Mesendoderm (in vitro differentiated cells): ENCODE results near the gene BMPER.

ENCODE experiments used
- DNase-seq: peaks from one replicate; pipeline ENCODE4 v3.0.0; 2013
- H2AK5ac ChIP-seq: 2 replicates; pipeline ENCODE4 v1.6.1; 2013; ENCODE audit warnings: low read length, inconsistent platforms
- H2BK120ac ChIP-seq: 2 replicates; pipeline ENCODE4 v1.6.1; 2013; ENCODE audit warnings: low read depth, mild to moderate bottlenecking, low read length, moderate library complexity, mixed read lengths
- H2BK15ac ChIP-seq: replicated peaks from 2 replicates; pipeline ENCODE4 v1.6.1; 2013; ENCODE audit warnings: low read depth, mild to moderate bottlenecking, moderate library complexity
- H2BK5ac ChIP-seq: 2 replicates; pipeline ENCODE4 v1.6.1; 2013; ENCODE audit warnings: low read length, inconsistent platforms
- H3K18ac ChIP-seq: 2 replicates; pipeline ENCODE4 v1.6.1; 2013; ENCODE audit warnings: mild to moderate bottlenecking, low read length, mixed read lengths
- H3K23ac ChIP-seq: one replicate; pipeline ENCODE4 v1.6.1; 2013; ENCODE audit warnings: low read length
- H3K27ac ChIP-seq: 2 replicates; pipeline ENCODE4 v1.5.1; 2013; ENCODE audit warnings: low read depth, mild to moderate bottlenecking, inconsistent platforms, low read length, moderate library complexity
- H3K27me3 ChIP-seq: 2 replicates; pipeline ENCODE4 v1.6.1; 2013; ENCODE audit warnings: low read length, control low read depth, mild to moderate bottlenecking, inconsistent platforms; ENCODE audit not compliant: insufficient read depth, poor library complexity
- H3K36me3 ChIP-seq: 2 replicates; pipeline ENCODE4 v1.6.1; 2013; ENCODE audit warnings: low read length, inconsistent platforms; ENCODE audit not compliant: control insufficient read depth, insufficient read depth
- H3K4ac ChIP-seq: one replicate; pipeline ENCODE4 v1.6.1; 2013; ENCODE audit warnings: low read depth, mild to moderate bottlenecking, low read length, moderate library complexity
- H3K4me1 ChIP-seq: 2 replicates; pipeline ENCODE4 v1.6.1; 2013; ENCODE audit warnings: low read depth, low read length, inconsistent platforms; ENCODE audit not compliant: control insufficient read depth
- H3K4me2 ChIP-seq: 2 replicates; pipeline ENCODE4 v1.6.1; 2013; ENCODE audit warnings: low read length
- H3K4me3 ChIP-seq: 2 replicates; pipeline ENCODE4 v1.5.1; 2013; ENCODE audit warnings: mild to moderate bottlenecking, low read length
- H3K56ac ChIP-seq: one replicate; pipeline ENCODE4 v1.6.1; 2013; ENCODE audit warnings: low read length
- H3K79me1 ChIP-seq: 2 replicates; pipeline ENCODE4 v1.6.1; 2013; ENCODE audit warnings: low read length, inconsistent platforms
- H3K79me2 ChIP-seq: 2 replicates; pipeline ENCODE4 v1.6.1; 2013; ENCODE audit warnings: mild to moderate bottlenecking, low read length; ENCODE audit not compliant: control insufficient read depth, insufficient read depth
- H3K9ac ChIP-seq: 2 replicates; pipeline ENCODE4 v1.6.1; 2013; ENCODE audit warnings: low read length, inconsistent platforms
- H4K5ac ChIP-seq: one replicate; pipeline ENCODE4 v1.6.1; 2013; ENCODE audit warnings: low read length
- H4K8ac ChIP-seq: one replicate; pipeline ENCODE4 v1.6.1; 2013; ENCODE audit warnings: low read depth, mild to moderate bottlenecking, control low read depth, low read length, moderate library complexity
- WGBS: extraction: QIAGEN DNeasy Blood & Tissue Kit; methylation state at CpG from one replicate; pipeline ENCODE4 v1.1.7; 2013; ENCODE audit warnings: low lambda C conversion rate, missing lambda C conversion rate; ENCODE audit not compliant: insufficient coverage; ENCODE audit errors: extremely low coverage; 5-methylcytosine and 5-hydroxymethylcytosine counted together

BMPER gene

DNA sequence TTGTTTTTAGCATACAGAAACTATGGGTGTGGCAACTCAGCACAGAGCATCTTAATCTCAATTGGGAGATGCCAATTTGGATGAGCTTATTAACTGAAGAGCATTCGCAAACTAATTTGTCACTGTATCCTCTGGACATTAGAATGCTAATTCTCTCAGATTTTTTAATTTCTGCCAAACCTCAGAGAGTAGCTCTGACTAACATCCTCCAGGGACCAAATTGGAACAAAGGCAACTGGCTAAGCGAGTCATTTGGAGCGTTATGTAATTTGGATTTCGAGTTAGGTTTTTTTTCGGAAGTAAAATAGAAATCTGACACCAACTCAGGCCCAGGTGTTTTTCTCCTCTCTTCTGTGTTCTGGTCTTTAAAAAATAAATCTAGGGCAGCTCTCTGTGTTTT lies 201.9 kb downstream of the BMPER start:
- H3K79me2 ChIP-seq, result no peaks in the 10 kb centered on the region
- WGBS, result no CpG with 5 or more reads among the region's 5 CpGs
- no peak overlapping the region for H3K4me2 ChIP-seq
- H4K5ac ChIP-seq, result no peak overlapping the region
- H2BK120ac ChIP-seq, result no peak overlapping the region
- H2AK5ac ChIP-seq, result no peak overlapping the region
- H3K4me3 ChIP-seq, result no peak overlapping the region
- H4K8ac ChIP-seq, result no peak overlapping the region
- no peak overlapping the region for H3K27ac ChIP-seq
- no peak overlapping the region for H2BK5ac ChIP-seq
- H3K4ac ChIP-seq, result no peak overlapping the region
- H3K9ac ChIP-seq, result no peak overlapping the region
- DNase-seq, result no peak
- H3K23ac ChIP-seq, result no peak overlapping the region
- no peaks in the 10 kb centered on the region for H3K36me3 ChIP-seq
- no peaks in the 10 kb centered on the region for H3K27me3 ChIP-seq
- H3K18ac ChIP-seq, result no peak overlapping the region
- no peaks in the 10 kb centered on the region for H3K79me1 ChIP-seq
- no peak overlapping the region for H3K56ac ChIP-seq
- H3K4me1 ChIP-seq, result no peaks in the 10 kb centered on the region
- no peak overlapping the region for H2BK15ac ChIP-seq

GRCh38 chr7:34108165-34108564 lies 202.8 kb downstream of the BMPER start:
- no CpG with 5 or more reads among the region's 4 CpGs for WGBS
- no peaks in the 10 kb centered on the region for H3K36me3 ChIP-seq
- H2AK5ac ChIP-seq, result no peak overlapping the region
- no peaks in the 10 kb centered on the region for H3K79me2 ChIP-seq
- H4K8ac ChIP-seq, result no peak overlapping the region
- no peak overlapping the region for H2BK120ac ChIP-seq
- H2BK15ac ChIP-seq, result no peak overlapping the region
- H3K4me1 ChIP-seq, result no peaks in the 10 kb centered on the region
- H4K5ac ChIP-seq, result no peak overlapping the region
- DNase-seq, result no peak
- no peaks in the 10 kb centered on the region for H3K79me1 ChIP-seq
- no peak overlapping the region for H2BK5ac ChIP-seq
- no peaks in the 10 kb centered on the region for H3K27me3 ChIP-seq
- no peak overlapping the region for H3K9ac ChIP-seq
- H3K27ac ChIP-seq, result no peak overlapping the region
- H3K56ac ChIP-seq, result no peak overlapping the region
- H3K18ac ChIP-seq, result no peak overlapping the region
- no peak overlapping the region for H3K4me3 ChIP-seq
- H3K4me2 ChIP-seq, result no peak overlapping the region
- H3K4ac ChIP-seq, result no peak overlapping the region
- no peak overlapping the region for H3K23ac ChIP-seq

- no peak overlapping the region for H4K5ac ChIP-seq
- no peak overlapping the region for H3K56ac ChIP-seq
- H2BK15ac ChIP-seq, result no peak overlapping the region
- H3K4ac ChIP-seq, result no peak overlapping the region
- H2BK5ac ChIP-seq, result no peak overlapping the region
- no peak overlapping the region for H3K4me2 ChIP-seq
- H3K9ac ChIP-seq, result no peak overlapping the region
- no peaks in the 10 kb centered on the region for H3K4me1 ChIP-seq
- WGBS, result no CpG with 5 or more reads among the region's 8 CpGs
- no peak overlapping the region for H3K27ac ChIP-seq
- H3K27me3 ChIP-seq, result no peaks in the 10 kb centered on the region
- no peak overlapping the region for H3K23ac ChIP-seq
- no peaks in the 10 kb centered on the region for H3K79me2 ChIP-seq
- H3K4me3 ChIP-seq, result no peak overlapping the region
- H4K8ac ChIP-seq, result no peak overlapping the region
- H2AK5ac ChIP-seq, result no peak overlapping the region
- H2BK120ac ChIP-seq, result no peak overlapping the region
- no peaks in the 10 kb centered on the region for H3K36me3 ChIP-seq
- H3K79me1 ChIP-seq, result no peaks in the 10 kb centered on the region
- no peak for DNase-seq
- H3K18ac ChIP-seq, result no peak overlapping the region
Measured at GRCh38 chr7:34109936-34110780, 204.8 kb downstream of the BMPER start.

GRCh38 chr7:34111031-34111430 lies 205.7 kb downstream of the BMPER start:
- Histone ChIP-seq H3K79me1 (no peaks in the 10 kb centered on the region), H3K56ac (no peak overlapping the region), H2AK5ac (no peak overlapping the region), H3K23ac (no peak overlapping the region), H3K27me3 (no peaks in the 10 kb centered on the region), H3K27ac (no peak overlapping the region), H4K8ac (no peak overlapping the region), H3K4me3 (no peak overlapping the region), H3K4me2 (no peak overlapping the region), H3K9ac (no peak overlapping the region), H3K4ac (no peak overlapping the region), H3K4me1 (no peaks in the 10 kb centered on the region), H3K18ac (no peak overlapping the region), H3K79me2 (no peaks in the 10 kb centered on the region), H2BK5ac (no peak overlapping the region), H3K36me3 (no peaks in the 10 kb centered on the region), H2BK15ac (no peak overlapping the region), H2BK120ac (no peak overlapping the region), H4K5ac (no peak overlapping the region)
- WGBS, result no CpG with 5 or more reads among the region's 3 CpGs
- DNase-seq, result no peak

DNA sequence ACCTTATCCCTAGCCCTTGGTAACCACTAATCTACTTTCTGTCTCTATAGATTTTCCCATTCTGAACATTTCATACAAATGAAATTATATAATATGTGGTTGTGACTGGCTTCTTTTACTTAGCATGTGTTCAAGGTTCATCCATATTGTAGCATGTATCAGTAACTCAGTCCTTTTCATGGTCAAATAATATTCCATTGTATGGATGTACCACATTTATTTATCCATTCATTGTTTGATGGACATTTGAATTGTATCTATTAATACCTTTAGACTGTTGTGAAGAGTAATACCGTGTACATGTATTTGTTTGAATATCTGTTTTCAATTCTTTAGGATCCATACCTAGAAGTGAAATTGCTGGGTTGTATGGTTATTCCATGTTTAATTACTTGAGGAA lies 210.2 kb downstream of the BMPER start:
- H2BK120ac ChIP-seq, result no peak overlapping the region
- no peak overlapping the region for H3K18ac ChIP-seq
- H3K4ac ChIP-seq, result no peak overlapping the region
- no peak overlapping the region for H3K23ac ChIP-seq
- H3K4me1 ChIP-seq, result no peaks in the 10 kb centered on the region
- no peaks in the 10 kb centered on the region for H3K79me2 ChIP-seq
- H3K79me1 ChIP-seq, result no peaks in the 10 kb centered on the region
- no peak overlapping the region for H2BK5ac ChIP-seq
- H3K36me3 ChIP-seq, result no peaks in the 10 kb centered on the region
- H3K4me3 ChIP-seq, result no peak overlapping the region
- H3K27me3 ChIP-seq, result no peaks in the 10 kb centered on the region
- no peak overlapping the region for H4K5ac ChIP-seq
- WGBS, result no CpG with 5 or more reads among the region's 1 CpG
- no peak overlapping the region for H2AK5ac ChIP-seq
- no peak for DNase-seq
- H3K4me2 ChIP-seq, result no peak overlapping the region
- no peak overlapping the region for H3K27ac ChIP-seq
- H3K9ac ChIP-seq, result no peak overlapping the region
- H2BK15ac ChIP-seq, result no peak overlapping the region
- H3K56ac ChIP-seq, result no peak overlapping the region
- no peak overlapping the region for H4K8ac ChIP-seq

- H3K18ac ChIP-seq, result no peak overlapping the region
- H3K27ac ChIP-seq, result no peak overlapping the region
- no peak overlapping the region for H3K4me2 ChIP-seq
- H2BK5ac ChIP-seq, result no peak overlapping the region
- no peak overlapping the region for H3K4ac ChIP-seq
- H3K27me3 ChIP-seq, result no peaks in the 10 kb centered on the region
- H2AK5ac ChIP-seq, result no peak overlapping the region
- H2BK15ac ChIP-seq, result no peak overlapping the region
- H3K79me2 ChIP-seq, result no peaks in the 10 kb centered on the region
- no peaks in the 10 kb centered on the region for H3K36me3 ChIP-seq
- H4K5ac ChIP-seq, result no peak overlapping the region
- H3K23ac ChIP-seq, result no peak overlapping the region
- WGBS, result no CpG with 5 or more reads among the region's 3 CpGs
- H3K79me1 ChIP-seq, result no peaks in the 10 kb centered on the region
- no peak overlapping the region for H3K9ac ChIP-seq
- no peak overlapping the region for H4K8ac ChIP-seq
- H2BK120ac ChIP-seq, result no peak overlapping the region
- no peak overlapping the region for H3K4me3 ChIP-seq
- H3K56ac ChIP-seq, result no peak overlapping the region
- DNase-seq, result no peak
- H3K4me1 ChIP-seq, result no peaks in the 10 kb centered on the region
Measured at GRCh38 chr7:34117573-34117972, 212.2 kb downstream of the BMPER start.
